Fibroblast of villous mesenchyme (primary cell): ENCODE data around the gene SUPT20H. TPM values are rescaled to one million over a fixed set of nuclear protein-coding genes. Genes with fewer than 3 reads are reported as not detected.

Source experiments
- DNase-seq: peaks from one replicate; pipeline ENCODE4 v3.0.0-alpha.2; 2010; ENCODE audit warnings: low read depth
- H3K4me3 ChIP-seq: 2 replicates; pipeline ENCODE4 v1.5.1; 2011; ENCODE audit warnings: low read depth, mild to moderate bottlenecking, low read length
- total RNA-seq: library from RNA; depleted of rRNA; stranded (reverse); fragments of >200 nt; gene quantifications from 2 replicates; pipeline ENCODE4 v1.2.3, GENCODE V29; 2012
- TF ChIP-seq, protein P1 (sequence below): IDR thresholded peaks from 2 replicates; pipeline ENCODE4 v1.5.1; 2012; ENCODE audit warnings: low read depth, mild to moderate bottlenecking, low read length; ENCODE audit not compliant: insufficient read depth

SUPT20H gene
- total RNA-seq, 1 donor = 105 TPM

DNA sequence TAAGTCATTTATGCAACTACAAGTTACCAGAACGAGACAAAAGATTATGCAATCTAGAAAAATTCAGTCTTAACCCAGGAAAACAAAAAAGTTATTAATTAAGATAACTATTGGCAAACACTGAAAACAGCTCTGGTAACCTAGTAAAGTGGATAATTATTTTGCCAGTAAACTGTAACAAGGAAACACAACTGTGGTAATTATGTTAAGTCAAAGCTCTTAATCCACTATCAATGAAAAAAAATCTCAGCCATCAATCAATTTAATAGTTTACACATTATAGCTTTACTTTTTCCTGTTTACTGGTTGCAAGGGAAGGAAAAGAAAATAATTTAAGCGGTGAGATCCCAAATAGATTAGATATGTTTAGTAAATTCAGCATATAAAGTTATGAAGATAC is 47.7 kb downstream of the SUPT20H start:
- TF ChIP-seq, protein P1, sequence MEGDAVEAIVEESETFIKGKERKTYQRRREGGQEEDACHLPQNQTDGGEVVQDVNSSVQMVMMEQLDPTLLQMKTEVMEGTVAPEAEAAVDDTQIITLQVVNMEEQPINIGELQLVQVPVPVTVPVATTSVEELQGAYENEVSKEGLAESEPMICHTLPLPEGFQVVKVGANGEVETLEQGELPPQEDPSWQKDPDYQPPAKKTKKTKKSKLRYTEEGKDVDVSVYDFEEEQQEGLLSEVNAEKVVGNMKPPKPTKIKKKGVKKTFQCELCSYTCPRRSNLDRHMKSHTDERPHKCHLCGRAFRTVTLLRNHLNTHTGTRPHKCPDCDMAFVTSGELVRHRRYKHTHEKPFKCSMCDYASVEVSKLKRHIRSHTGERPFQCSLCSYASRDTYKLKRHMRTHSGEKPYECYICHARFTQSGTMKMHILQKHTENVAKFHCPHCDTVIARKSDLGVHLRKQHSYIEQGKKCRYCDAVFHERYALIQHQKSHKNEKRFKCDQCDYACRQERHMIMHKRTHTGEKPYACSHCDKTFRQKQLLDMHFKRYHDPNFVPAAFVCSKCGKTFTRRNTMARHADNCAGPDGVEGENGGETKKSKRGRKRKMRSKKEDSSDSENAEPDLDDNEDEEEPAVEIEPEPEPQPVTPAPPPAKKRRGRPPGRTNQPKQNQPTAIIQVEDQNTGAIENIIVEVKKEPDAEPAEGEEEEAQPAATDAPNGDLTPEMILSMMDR = no peak
- no peak overlapping the region for H3K4me3 ChIP-seq
- no peak for DNase-seq

DNA sequence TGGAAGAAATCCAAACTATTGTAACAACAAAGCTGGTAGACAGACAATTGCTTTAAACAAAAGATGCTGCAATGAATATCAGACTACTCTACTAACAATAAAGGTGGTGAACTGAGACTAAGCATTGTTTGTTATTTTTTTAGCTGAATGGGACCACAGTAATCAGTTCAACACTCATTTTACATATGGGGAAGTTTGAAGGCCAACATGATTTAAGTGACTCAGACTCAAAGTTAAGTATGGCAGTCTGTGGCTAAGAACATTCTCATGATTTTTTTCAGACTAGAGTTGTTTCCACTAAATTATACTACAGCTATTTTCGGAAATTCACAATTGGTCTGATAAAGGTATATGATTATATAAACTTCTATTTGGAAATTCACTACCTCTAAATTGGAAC is 48.5 kb downstream of the SUPT20H start:
- no peak for DNase-seq
- TF ChIP-seq, protein P1 = no peak
- H3K4me3 ChIP-seq = no peak overlapping the region

DNA sequence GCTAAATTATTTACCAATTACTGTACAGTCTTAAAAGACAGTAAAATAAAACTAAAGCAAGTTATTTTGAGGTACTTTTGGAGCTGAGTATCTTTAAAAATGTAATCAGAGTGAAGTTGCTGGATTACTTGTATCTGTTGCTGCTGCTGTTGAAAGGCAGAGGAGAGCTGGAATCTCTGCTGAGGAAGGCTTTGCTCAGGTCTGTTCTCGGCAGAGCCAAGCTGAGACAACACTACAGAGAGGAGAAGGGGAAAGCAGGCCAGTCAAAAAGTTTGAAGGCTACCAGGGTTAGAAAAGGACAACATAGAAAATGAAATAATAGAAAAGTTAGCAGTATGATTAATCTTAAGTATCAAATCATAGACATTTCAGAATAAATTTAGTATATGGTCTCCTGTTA is 49.1 kb downstream of the SUPT20H start:
- no peak overlapping the region for H3K4me3 ChIP-seq
- TF ChIP-seq, protein P1 = no peak
- DNase-seq = no peak

DNA sequence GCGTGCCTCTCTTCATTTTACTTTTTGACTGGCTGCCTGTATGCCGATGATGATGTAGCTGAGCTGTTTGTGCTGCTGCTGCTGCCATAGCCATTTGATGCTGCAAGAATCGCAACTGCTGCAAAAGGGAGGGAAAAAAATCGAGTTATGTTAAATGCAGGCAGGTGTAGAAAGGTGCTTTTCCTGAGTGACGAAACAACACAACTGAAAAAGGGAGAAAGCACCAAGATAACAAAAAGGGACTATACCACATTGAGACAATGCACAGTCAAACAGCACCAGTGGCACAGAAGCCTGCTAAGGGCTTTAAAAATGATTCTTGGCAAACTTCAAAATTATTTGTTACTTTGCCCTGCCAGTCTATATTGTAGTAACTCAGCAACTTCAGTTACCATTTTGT is 49.8 kb downstream of the SUPT20H start:
- DNase-seq = no peak
- TF ChIP-seq, protein P1 = no peak
- H3K4me3 ChIP-seq = no peak overlapping the region

DNA sequence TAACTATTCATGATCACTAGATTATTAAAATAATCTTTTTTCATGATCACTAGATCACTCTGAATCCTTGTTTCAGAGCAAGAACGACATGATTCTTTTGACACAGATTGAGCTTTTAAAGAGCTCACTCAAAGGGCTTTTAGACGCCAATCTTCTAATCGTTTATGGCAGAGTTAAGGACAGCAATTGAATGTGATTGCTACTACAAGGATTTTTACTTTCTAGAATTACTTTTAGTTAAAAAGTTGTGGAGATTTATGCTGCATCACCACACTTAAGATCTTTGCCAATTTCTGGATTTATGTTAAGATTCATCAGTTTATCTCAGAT is 57.6 kb downstream of the SUPT20H start:
- DNase-seq = no peak
- TF ChIP-seq, protein P1 = no peak
- peak overlapping the region; percentile 98 for H3K4me3 ChIP-seq

DNA sequence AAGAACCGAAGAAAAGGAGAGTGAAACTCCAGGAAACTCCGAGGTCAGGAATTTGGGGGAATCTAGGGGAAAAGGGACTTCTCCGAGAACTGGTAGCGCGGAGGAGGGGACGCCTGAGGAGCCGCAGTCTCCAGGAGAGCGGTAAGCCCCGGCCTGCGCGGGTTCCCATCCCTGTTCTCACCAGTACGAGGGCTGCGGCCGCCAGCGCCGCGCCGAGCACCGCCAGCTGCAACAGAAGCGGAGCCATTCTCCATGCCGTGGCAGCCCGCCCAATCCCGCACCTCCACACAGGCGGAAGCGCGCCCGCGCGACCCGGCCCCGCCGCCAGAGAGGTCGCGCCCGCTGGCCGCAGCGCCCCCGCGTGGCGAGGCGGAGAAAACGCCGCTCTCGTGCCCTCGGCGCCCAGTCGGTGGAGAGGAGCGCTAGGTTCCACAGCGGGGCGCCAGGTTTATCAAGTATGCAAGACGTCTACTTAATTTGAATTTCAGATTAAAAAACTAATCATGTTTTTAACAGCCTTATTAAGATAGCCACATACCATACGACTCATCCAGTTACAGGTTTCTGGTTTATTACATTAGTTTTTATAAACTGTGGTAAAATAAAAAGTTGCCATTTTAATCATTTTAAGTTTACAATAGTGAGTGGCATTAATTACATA is 60.3 kb downstream of the SUPT20H start, which contains the start of gene ALG5:
TSS of gene ALG5 (minus strand) at position 287 of the 661 bp plus-strand sequence. CDS start at position 247, 40 bp downstream.
- TF ChIP-seq, protein P1 = peak; percentile 71
- peak; percentile 90 for DNase-seq
- peak within 1 kb of the TSS; percentile 98 for H3K4me3 ChIP-seq

DNA sequence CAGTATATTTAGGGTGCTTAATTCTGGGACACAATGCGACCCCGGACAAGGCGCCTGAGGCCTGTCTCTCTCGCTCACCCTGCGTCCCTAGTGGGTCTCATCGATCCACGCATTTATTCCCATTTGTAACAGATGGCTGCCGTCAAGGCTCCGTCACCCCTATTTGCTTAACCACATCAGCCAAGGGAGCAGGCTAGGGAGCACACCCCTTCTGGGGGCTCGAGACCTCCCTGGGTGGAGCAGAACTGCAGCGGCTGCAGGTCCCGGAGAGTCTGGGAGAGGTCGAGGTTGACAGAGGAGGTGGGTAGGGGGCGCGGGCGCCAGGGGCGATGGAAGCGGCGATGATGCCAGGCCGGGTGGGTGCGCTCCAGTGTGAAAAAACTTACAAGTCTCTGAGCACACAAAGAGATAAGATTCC is 60.9 kb downstream of the SUPT20H start:
- DNase-seq = no peak
- H3K4me3 ChIP-seq = peak overlapping the region; percentile 98
- TF ChIP-seq, protein P1 = no peak
